Daoy (cell line): ENCODE measurements around the gene NNT. TPM values are rescaled to one million over a fixed set of nuclear protein-coding genes. Genes with fewer than 3 reads are reported as not detected.
A peak's percentile ranks its signal among the peaks of the same experiment; 100 is the strongest.

Source experiments
- DNase-seq: peaks from one replicate; pipeline ENCODE4 v3.0.0-alpha.2; 2015; ENCODE audit warnings: low read depth
- total RNA-seq: library from RNA; depleted of rRNA; stranded (reverse); fragments of >200 nt; shearing (Covaris generic); gene quantifications from 2 replicates; pipeline ENCODE4 v1.2.3, GENCODE V29; 2014

Gene NNT
- total RNA-seq, 1 experiment from 2014 or later: 16.1 TPM

GRCh38 chr5:43623048-43623680 is 20.2 kb downstream of the NNT start:
- DNase-seq: no peak

GRCh38 chr5:43627028-43627427 is 24.0 kb downstream of the NNT start:
- DNase-seq: peak; percentile 54

DNA sequence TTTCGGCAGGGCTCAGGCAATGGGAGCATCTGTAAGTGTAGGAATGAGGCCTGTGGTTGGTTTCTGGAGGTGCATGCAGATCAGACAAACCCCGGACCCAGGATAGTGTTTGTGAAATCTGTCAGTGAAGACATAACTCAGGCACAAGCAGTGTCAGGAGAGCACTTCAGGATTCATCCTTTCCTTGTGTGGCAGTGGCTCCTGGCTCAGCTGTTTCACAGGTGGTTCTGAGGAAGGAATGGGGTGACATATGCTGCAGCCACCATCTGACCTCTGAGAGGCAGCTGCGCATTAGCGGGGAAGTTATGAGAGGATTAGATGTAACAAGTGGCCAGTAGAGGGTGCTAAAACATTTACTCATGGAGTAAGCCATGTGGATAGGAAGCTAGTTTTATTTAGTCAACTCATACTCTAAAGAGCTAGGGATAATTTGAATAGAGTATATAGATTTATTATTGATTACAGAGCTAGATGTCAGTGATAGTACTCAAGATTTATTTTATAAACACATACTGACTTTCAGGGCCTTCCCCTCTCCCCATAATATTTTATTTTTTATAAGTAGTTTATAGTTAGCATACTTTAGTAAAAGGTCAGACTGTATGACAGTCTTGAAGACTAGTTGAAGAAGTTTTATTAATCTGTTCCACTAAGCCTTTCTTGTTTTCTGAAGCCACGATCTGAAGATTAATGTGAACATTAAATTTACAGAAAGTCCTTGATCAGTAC is 28.4 kb downstream of the NNT start:
- peak; percentile 51 for DNase-seq

GRCh38 chr5:43634621-43635020 is 31.6 kb downstream of the NNT start:
- no peak for DNase-seq

- no peak for DNase-seq
These were observed 32.4 kb downstream of the NNT start for GRCh38 chr5:43635374-43635773.

DNA sequence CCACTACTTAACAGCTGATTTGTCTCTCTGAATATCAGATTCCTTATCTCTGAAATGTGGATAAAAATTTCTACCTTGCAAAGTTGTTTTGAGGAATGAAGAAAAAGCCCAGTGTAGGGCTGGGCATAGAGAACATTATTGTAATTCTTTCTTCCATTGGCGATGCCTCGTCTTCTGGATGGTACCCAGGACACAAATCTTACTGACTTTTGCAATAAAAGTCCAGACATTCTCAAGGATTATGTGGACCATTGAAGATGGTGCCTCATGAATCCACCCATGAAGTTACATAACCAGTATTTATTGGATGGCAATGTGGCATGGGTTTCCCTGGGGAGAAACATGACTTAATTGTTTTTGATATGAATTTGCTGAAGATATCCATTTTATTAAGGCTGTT is 33.1 kb downstream of the NNT start:
- no peak for DNase-seq

GRCh38 chr5:43637416-43637815 is 34.4 kb downstream of the NNT start:
- DNase-seq: no peak

DNA sequence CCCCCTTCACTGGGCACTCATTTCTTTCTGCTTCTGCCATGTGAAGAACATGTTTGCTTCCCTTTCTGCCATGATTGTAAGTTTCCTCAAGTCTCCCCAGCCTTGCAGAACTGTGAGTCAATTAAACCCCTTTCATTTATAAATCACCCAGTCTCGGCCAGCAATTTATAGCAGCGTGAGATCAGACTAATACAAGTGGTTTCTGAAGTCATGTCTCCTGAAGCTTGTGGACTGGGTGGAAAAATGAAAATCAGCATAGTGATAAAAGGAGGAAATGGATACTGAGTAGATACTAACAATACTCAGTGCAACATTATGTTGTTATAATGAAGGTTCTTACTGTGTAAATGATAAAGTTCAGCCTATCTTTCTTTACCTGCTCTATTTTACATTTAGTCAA is 35.1 kb downstream of the NNT start:
- no peak for DNase-seq

DNA sequence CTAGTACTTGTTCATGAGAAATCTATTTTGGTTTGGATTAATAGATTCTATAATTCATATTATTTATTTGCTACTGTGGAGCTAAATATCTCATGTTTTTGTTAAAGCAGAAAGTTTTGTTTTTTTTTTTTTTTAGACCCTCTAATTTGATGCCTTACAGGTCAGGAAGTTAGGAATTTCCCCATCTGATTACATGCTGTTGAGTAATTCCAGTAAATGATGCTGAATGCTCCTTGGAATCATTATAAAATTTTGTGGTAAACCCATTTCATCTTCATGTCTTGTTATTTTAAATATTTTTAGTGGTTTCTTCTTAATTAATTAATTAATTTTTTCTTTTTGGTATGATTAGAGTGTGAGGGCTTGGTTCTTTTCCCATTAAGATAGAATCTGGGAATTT is 35.6 kb downstream of the NNT start:
- no peak for DNase-seq

DNA sequence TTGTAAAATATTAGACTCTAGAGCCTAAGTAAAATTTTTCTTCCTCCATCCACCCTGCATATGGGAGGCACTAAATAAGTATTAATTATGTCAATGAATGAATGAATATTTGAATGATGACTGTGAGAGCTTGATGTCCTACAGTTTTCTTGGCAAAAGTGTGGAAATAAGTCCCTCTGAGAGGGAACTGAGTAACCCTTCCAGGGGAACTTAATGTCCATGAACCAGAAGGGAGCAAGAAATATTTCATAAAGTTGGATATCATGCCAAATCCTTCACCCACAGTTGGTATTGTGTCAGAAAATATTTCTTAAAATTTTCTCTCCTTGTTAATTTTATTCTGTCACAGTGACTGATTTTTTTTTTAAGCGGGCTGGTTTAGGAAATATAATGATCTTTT is 36.6 kb downstream of the NNT start:
- DNase-seq: no peak

GRCh38 chr5:43642428-43642827 is 39.4 kb downstream of the NNT start:
- no peak for DNase-seq

DNA sequence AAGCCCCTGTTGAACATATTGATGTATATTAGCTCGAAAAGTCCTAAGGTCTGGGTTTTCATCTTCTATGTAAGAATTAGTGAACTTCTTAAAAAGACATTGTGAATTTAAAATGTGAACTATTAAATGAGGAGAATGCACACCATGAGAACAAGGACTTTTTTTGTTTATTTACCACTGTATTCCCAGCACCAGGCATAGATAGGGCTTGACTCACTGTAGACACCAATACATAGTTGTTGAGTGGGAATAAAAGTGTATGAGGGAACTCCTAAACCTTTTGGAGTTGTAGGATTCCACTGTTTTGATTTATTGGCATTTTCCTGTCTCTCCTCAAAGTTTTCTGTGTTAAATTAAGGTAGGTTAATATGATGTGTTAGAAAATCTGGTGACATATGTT is 40.3 kb downstream of the NNT start:
- no peak for DNase-seq

DNA sequence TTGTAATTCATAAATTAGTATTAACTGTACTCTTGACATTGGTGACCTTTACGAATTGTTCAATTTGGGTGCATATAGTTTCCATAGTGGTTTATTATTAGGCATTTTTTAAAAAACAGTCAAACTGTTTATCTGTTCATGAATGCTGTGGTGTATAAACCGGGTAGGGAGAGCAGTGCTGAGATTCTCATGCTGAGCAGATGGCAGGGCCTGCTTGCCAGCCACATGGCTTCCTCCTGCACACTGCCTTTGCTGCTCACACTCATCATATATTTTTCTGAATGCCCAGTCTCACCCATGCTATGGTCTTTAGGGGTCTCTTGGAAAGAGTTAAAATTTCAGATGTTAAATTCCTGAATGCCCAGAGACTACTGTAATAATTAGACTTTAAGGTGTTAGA is 40.8 kb downstream of the NNT start:
- no peak for DNase-seq

DNA sequence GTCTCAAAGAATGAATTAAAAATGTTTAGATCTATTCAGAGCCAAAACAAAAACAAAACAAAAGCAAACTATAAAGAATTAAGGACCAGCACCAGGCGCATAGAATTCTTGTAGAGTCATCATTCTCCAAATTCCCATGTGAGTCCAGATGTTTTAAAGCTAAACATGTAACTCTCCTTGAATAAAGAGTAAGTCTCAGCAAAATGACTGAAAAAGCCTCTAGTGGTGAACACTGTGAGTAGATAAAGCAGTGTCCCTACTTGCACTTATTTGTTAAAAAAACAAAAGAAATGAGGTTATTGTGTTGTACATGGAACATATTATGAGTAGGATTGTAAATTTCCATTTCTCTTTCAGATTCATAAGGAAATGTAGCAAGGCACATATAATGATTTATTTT is 44.0 kb downstream of the NNT start:
- DNase-seq: no peak

DNA sequence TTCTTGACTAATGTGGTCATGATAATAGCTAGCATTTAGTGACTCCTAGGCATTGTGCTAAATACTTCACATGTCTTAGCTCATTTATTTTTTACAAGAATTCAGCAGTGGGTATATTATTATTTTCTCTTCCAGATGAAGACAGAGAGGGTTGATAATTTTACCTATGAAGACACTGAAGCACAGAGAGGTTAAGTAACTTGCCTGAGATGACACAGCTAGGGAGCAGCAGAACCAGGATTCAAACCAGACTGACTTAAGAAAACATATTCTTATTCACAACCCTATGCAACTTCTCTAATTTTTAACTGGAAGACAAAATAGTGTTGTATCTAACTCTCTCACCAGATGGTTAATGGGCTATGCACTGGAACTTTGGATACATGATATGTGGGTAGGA is 44.8 kb downstream of the NNT start:
- DNase-seq: no peak

DNA sequence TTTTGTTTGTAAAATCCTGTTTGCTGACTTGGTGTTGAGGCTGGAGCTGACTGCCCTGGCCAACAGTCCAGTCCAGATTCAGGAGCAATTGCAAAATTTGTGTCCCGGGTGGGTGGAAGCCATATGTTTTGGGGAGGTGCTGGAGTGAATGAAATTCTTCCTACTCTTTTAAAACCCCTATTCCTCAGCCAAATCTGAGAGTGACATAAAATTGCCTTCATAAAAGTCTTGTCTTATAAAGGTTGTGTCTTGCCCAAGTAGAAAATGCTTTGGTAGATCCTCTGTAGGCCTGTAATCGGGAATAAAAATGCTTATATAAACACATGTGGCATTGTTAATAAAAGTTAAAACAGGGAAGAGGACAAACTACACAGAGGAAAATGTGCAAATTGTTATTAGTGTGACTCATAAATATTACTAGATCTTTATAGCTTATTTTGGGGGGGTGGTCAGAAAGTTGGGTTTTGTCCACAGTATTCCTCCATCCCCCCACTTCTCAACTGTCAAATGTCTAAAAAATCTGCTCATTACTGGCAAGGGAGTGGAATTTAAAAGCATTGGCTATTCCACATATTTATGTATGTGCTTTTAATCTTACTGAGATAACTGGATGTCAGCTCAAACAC is 45.6 kb downstream of the NNT start:
- no peak for DNase-seq

DNA sequence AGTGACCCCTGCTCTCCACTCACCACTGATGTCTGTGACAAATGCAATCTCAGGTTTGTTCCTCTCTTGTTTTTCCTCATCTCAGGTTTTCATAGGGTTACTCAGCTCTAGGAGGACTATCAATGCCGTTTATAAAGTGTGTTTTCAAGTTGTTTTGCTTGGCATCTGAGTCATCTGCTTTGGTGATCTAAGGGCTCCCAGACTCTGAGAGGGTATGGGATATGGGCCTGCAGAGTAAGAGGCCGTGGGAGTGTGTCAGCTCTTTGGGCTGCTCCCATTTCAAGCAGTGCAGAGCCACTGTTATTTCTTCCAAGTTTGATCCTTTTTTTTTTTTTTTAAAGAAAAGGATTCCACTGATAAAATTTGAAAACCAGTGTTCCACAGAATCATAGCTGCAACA is 46.3 kb downstream of the NNT start:
- DNase-seq: peak; percentile 7

GRCh38 chr5:43652537-43653302 is 49.7 kb downstream of the NNT start:
- no peak for DNase-seq

GRCh38 chr5:43658509-43658908 is 55.5 kb downstream of the NNT start:
- DNase-seq: peak; percentile 22

GRCh38 chr5:43659075-43659474 is 56.1 kb downstream of the NNT start:
- DNase-seq: no peak

DNA sequence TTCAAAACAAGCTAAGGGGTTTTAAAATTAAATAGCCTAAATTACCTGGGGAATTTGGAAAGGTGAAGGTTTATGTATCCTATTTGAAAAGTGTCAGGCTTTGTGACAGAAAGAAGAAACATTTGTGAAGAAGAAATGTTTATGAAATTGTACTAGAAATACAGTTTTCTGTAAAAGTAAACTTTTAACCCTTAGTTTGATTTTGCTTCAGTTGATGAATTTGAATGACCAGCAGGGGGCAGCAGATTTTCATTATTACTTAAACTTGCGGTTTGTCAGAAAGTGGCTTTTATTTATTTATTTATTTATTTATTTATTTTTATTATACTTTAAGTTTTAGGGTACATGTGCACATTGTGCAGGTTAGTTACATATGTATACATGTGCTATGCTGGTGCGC is 58.1 kb downstream of the NNT start:
- peak; percentile 15 for DNase-seq

DNA sequence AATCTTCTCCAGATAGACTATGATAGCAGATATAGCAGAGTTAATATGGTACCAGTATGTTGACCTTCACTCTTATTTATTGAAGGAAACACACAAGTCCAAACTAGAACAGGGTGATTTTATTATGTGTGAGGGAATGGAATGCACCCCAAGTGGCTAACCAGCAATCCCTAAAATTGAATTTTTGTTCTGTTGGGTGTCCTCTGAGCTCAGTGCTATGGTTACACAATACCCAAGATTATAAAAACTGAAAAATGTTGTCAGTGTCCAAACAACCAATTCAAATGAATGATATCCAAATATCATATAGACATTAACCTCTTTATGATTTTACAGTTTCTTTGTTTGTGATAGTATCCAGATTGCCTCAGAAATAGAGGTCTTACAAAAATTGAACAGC is 60.9 kb downstream of the NNT start:
- no peak for DNase-seq
